Keratinocyte (primary cell): ENCODE data around the gene LIN7A. TPM values are rescaled to one million over a fixed set of nuclear protein-coding genes. Genes with fewer than 3 reads are reported as not detected.

ENCODE experiments used
- DNase-seq: peaks from one replicate; pipeline ENCODE4 v3.0.0-alpha.2; 2011; ENCODE audit warnings: low read depth, missing footprints, low spot score
- FAIRE-seq: peaks from 2 replicates; lab custom pipeline; 2011; peaks lifted over from hg19 to GRCh38; lab: Jason Lieb, UNC
- H2AFZ ChIP-seq: 2 replicates; pipeline ENCODE4 v1.6.0; 2012; ENCODE audit warnings: low read length, control low read depth, inconsistent platforms; ENCODE audit not compliant: control insufficient read depth
- H3K27ac ChIP-seq: 2 replicates; pipeline ENCODE4 v1.5.1; 2011; ENCODE audit warnings: low read length; ENCODE audit not compliant: control insufficient read depth, insufficient read depth
- H3K27me3 ChIP-seq: 3 replicates; pipeline ENCODE4 v1.6.0; 2011; ENCODE audit warnings: low read length; ENCODE audit not compliant: control insufficient read depth, insufficient read depth; ENCODE audit errors: extremely low read depth
- H3K36me3 ChIP-seq, 2 experiments: 2 replicates in 1 of 2; 3 replicates in 1 of 2; pipeline ENCODE4 v1.5.1; 2011; ENCODE audit warnings: low read length in 2 of 2, mild to moderate bottlenecking in 1 of 2; ENCODE audit not compliant: control insufficient read depth in 2 of 2, insufficient read depth in 2 of 2; ENCODE audit errors: extremely low read depth in 1 of 2
- H3K4me1 ChIP-seq: 3 replicates; pipeline ENCODE4 v1.5.1; 2011; ENCODE audit warnings: low read length; ENCODE audit not compliant: control insufficient read depth, insufficient read depth; ENCODE audit errors: extremely low read depth
- H3K4me2 ChIP-seq: 3 replicates; pipeline ENCODE4 v1.6.0; 2011; ENCODE audit warnings: low read depth, low read length; ENCODE audit not compliant: control insufficient read depth, insufficient read depth; ENCODE audit errors: extremely low read depth
- H3K4me3 ChIP-seq, 3 experiments: fragments of 200-600 bp in 1 of 3; sonication (generic) in 1 of 3; 2 replicates in 2 of 3; 3 replicates in 1 of 3; pipeline ENCODE4 v1.5.1; 2011 to 2016; ENCODE audit warnings: low read length in 3 of 3, mild to moderate bottlenecking in 3 of 3, control low read depth in 2 of 3, inconsistent platforms in 1 of 3, low read depth in 1 of 3, mixed read lengths in 1 of 3, mixed run types in 1 of 3, moderate library complexity in 1 of 3; ENCODE audit not compliant: control insufficient read depth in 2 of 3, insufficient read depth in 2 of 3; ENCODE audit errors: extremely low read depth in 1 of 3
- H3K79me2 ChIP-seq: 2 replicates; pipeline ENCODE4 v1.6.0; 2012; ENCODE audit warnings: low read length; ENCODE audit not compliant: control insufficient read depth, insufficient read depth
- H3K9ac ChIP-seq: 3 replicates; pipeline ENCODE4 v1.6.0; 2011; ENCODE audit warnings: low read length; ENCODE audit not compliant: control insufficient read depth, insufficient read depth; ENCODE audit errors: extremely low read depth
- H3K9me1 ChIP-seq: 3 replicates; pipeline ENCODE4 v1.6.0; 2011; ENCODE audit warnings: low read length; ENCODE audit not compliant: control insufficient read depth, insufficient read depth; ENCODE audit errors: extremely low read depth
- H3K9me3 ChIP-seq: 2 replicates; pipeline ENCODE4 v1.5.1; 2012; ENCODE audit warnings: low read depth, low read length; ENCODE audit not compliant: control insufficient read depth
- H4K20me1 ChIP-seq: 3 replicates; pipeline ENCODE4 v1.6.0; 2011; ENCODE audit warnings: low read length; ENCODE audit not compliant: control insufficient read depth, insufficient read depth; ENCODE audit errors: extremely low read depth
- EZH2 ChIP-seq: IDR thresholded peaks from one replicate; pipeline ENCODE4 v1.6.1; 2012; ENCODE audit warnings: inconsistent platforms, mild to moderate bottlenecking, low read length, moderate library complexity
- dilution Hi-C: fragments of 300-500 bp; cut with MboI; formaldehyde crosslinking; loops from one replicate; pipeline ENCODE4 v1.7.0; 2020; ENCODE audit warnings: low sequenced_read_pairs; ENCODE audit not compliant: extremely low pct_ligation_motif_present
- polyA plus RNA-seq, 5 experiments: library from polyadenylated mRNA; depleted of rRNA in 3 of 5; stranded (reverse) in 3 of 5; stranded (forward) in 1 of 5; unstranded in 1 of 5; fragments of >200 nt; gene quantifications; 1 replicate in 1 of 5; 2 replicates in 3 of 5; 3 replicates in 1 of 5; pipeline versions ENCODE4 v1.2.1 to v1.2.3, GENCODE V29; 2011 to 2012; ENCODE audit warnings: missing spikeins in 2 of 5, low read depth in 1 of 5, low replicate concordance in 1 of 5
- TF ChIP-seq, protein P1 (sequence below), 3 experiments: IDR thresholded peaks in 1 of 3; conservative IDR thresholded peaks in 1 of 3; optimal IDR thresholded peaks in 1 of 3; 2 replicates in 2 of 3; 3 replicates in 1 of 3; pipeline versions ENCODE3 to v1.5.1; 2011; ENCODE audit warnings: low read length in 3 of 3, mild to moderate bottlenecking in 3 of 3, moderate library complexity in 2 of 3, control low read depth in 1 of 3, inconsistent platforms in 1 of 3; ENCODE audit not compliant: insufficient read depth in 2 of 3; ENCODE audit errors: extremely low read depth in 1 of 3

Gene LIN7A
- polyA plus RNA-seq, 1 donor (not counting 4 experiments of a cell fraction or from before 2014, with no cell fraction given): not detected

GRCh38 chr12:80939231-80939950 is 1.7 kb upstream of the LIN7A start:
- FAIRE-seq: no peak
- dilution Hi-C loops: no loop called here

GRCh38 chr12:80938397-80938796 is 663 bp upstream of the LIN7A start:
- Histone ChIP-seq H3K27ac (no peak overlapping the region), H3K4me2 (no peak overlapping the region), H3K4me1 (peaks cover 7% of the 10 kb centered on the region), H3K4me3 (no peak overlapping the region), H3K36me3 (no peaks in the 10 kb centered on the region), H3K9me1 (no peaks in the 10 kb centered on the region), H3K9ac (no peak overlapping the region), H2AFZ (no peak overlapping the region), H3K27me3 (peaks cover 28% of the 10 kb centered on the region), H3K79me2 (no peaks in the 10 kb centered on the region), H3K9me3 (no peaks in the 10 kb centered on the region), H4K20me1 (no peaks in the 10 kb centered on the region)
- dilution Hi-C loops: no loop called here
- FAIRE-seq: no peak
- no peak for DNase-seq
- TF ChIP-seq, protein P1, sequence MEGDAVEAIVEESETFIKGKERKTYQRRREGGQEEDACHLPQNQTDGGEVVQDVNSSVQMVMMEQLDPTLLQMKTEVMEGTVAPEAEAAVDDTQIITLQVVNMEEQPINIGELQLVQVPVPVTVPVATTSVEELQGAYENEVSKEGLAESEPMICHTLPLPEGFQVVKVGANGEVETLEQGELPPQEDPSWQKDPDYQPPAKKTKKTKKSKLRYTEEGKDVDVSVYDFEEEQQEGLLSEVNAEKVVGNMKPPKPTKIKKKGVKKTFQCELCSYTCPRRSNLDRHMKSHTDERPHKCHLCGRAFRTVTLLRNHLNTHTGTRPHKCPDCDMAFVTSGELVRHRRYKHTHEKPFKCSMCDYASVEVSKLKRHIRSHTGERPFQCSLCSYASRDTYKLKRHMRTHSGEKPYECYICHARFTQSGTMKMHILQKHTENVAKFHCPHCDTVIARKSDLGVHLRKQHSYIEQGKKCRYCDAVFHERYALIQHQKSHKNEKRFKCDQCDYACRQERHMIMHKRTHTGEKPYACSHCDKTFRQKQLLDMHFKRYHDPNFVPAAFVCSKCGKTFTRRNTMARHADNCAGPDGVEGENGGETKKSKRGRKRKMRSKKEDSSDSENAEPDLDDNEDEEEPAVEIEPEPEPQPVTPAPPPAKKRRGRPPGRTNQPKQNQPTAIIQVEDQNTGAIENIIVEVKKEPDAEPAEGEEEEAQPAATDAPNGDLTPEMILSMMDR (optimal IDR thresholded peaks at IDR 0.05 in 1 of 3, IDR thresholded peaks at IDR 0.05 in 1 of 3, conservative IDR thresholded peaks at IDR 0.05 in 1 of 3; ENCODE audit: extremely low read depth in 1 of 3, insufficient read depth in 2 of 3, low read length in 3 of 3): no peak
- no peak for TF ChIP-seq EZH2

More at GRCh38 chr12:80939231-80939950, 1.7 kb upstream of the LIN7A start:
- no peak overlapping the region for H3K4me3 ChIP-seq
- peaks cover 7% of the 10 kb centered on the region for H3K4me1 ChIP-seq
- H3K27ac ChIP-seq: no peak overlapping the region
- DNase-seq: no peak
- peaks cover 28% of the 10 kb centered on the region for H3K27me3 ChIP-seq
- no peaks in the 10 kb centered on the region for H4K20me1 ChIP-seq
- no peaks in the 10 kb centered on the region for H3K9me3 ChIP-seq
- H2AFZ ChIP-seq: no peak overlapping the region
- H3K79me2 ChIP-seq: no peaks in the 10 kb centered on the region
- TF ChIP-seq EZH2: no peak
- TF ChIP-seq, protein P1 (optimal IDR thresholded peaks at IDR 0.05 in 1 of 3, IDR thresholded peaks at IDR 0.05 in 1 of 3, conservative IDR thresholded peaks at IDR 0.05 in 1 of 3; ENCODE audit: extremely low read depth in 1 of 3, insufficient read depth in 2 of 3, low read length in 3 of 3): no peak
- no peak overlapping the region for H3K9ac ChIP-seq
- no peaks in the 10 kb centered on the region for H3K9me1 ChIP-seq
- H3K36me3 ChIP-seq: no peaks in the 10 kb centered on the region
- no peak overlapping the region for H3K4me2 ChIP-seq
